Astrocyte (in vitro differentiated cells and primary cell): ENCODE results near the gene HLA-B.

Experiments
- EZH2 ChIP-seq: IDR thresholded peaks from 2 replicates; pipeline ENCODE4 v1.6.1; 2012; ENCODE audit warnings: mild to moderate bottlenecking, low read length, inconsistent platforms; ENCODE audit not compliant: insufficient read depth
- TF ChIP-seq, protein P1 (sequence below): IDR thresholded peaks from 2 replicates; pipeline ENCODE4 v1.5.1; 2011; ENCODE audit warnings: low read depth, mild to moderate bottlenecking, inconsistent platforms, low read length, moderate library complexity; ENCODE audit not compliant: insufficient read depth

DNA sequence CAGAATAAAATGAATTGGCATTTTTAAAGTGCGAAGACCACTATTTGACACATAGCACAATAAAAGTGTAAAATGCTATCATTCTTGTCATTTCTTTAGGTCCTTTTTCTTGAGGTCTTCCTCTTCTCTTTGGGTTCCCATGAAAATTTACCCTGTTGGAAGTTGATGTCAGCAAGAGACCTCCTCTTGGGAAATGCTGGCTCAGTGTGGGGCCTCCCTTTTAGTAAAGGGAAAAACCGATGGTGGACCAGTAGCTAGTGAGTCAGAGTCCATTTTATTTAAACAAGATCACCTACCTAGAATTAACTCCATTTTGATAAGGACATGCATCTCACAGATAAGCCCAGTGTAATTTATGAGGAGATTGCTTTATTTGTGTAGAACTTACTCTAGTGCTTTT is 47.3 kb downstream of the HLA-B start:
- TF ChIP-seq, protein P1, sequence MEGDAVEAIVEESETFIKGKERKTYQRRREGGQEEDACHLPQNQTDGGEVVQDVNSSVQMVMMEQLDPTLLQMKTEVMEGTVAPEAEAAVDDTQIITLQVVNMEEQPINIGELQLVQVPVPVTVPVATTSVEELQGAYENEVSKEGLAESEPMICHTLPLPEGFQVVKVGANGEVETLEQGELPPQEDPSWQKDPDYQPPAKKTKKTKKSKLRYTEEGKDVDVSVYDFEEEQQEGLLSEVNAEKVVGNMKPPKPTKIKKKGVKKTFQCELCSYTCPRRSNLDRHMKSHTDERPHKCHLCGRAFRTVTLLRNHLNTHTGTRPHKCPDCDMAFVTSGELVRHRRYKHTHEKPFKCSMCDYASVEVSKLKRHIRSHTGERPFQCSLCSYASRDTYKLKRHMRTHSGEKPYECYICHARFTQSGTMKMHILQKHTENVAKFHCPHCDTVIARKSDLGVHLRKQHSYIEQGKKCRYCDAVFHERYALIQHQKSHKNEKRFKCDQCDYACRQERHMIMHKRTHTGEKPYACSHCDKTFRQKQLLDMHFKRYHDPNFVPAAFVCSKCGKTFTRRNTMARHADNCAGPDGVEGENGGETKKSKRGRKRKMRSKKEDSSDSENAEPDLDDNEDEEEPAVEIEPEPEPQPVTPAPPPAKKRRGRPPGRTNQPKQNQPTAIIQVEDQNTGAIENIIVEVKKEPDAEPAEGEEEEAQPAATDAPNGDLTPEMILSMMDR = no peak
- no peak for TF ChIP-seq EZH2
